Body of pancreas (tissue), 4 donors: ENCODE results near the gene LCN15. TPM values are rescaled to one million over a fixed set of nuclear protein-coding genes. Genes with fewer than 3 reads are reported as not detected.
"Not testable (repeated sequence)": the region's sequence is repeated elsewhere in the genome, so short reads cannot be mapped to it uniquely, and the experiment has no call there.

Source experiments
- ATAC-seq: fragments of 150-250 bp; one replicate; pipeline ENCODE4 v1.9.1; 2016
- DNase-seq, 4 donors: peaks; one replicate each; pipeline ENCODE4 v3.0.0-alpha.2; 2019
- H3K27ac ChIP-seq, 4 donors: fragments of 200-600 bp; sonication (generic); 1 replicate in 3 of 4; 2 replicates in 1 of 4; pipeline versions ENCODE4 v1.5.1 to v1.6.1; 2016 to 2019; ENCODE audit warnings: mild to moderate bottlenecking in 1 of 4, mixed read lengths in 1 of 4, moderate library complexity in 1 of 4
- H3K27me3 ChIP-seq, 2 donors: fragments of 200-600 bp; sonication (generic); one replicate each; pipeline ENCODE4 v1.6.0; 2016; ENCODE audit warnings: mild to moderate bottlenecking in 1 of 2
- H3K36me3 ChIP-seq, 2 donors: fragments of 200-600 bp; sonication (generic); replicated peaks in 1 of 2; 2 replicates each; pipeline ENCODE4 v1.5.1; 2016; ENCODE audit warnings: low read depth in 2 of 2; ENCODE audit not compliant: insufficient read depth in 1 of 2
- H3K4me1 ChIP-seq: fragments of 200-600 bp; sonication (generic); one replicate; pipeline ENCODE4 v1.6.0; 2016
- H3K4me3 ChIP-seq, 2 donors: fragments of 200-600 bp; sonication (generic); 1 replicate in 1 of 2; 2 replicates in 1 of 2; pipeline ENCODE4 v1.5.1; 2016 to 2019
- H3K9me3 ChIP-seq, 3 donors: fragments of 200-600 bp; sonication (generic); 1 replicate in 2 of 3; 2 replicates in 1 of 3; pipeline ENCODE4 v1.5.1; 2016
- POLR2A ChIP-seq, 3 donors: fragments of 450-650 bp; IDR thresholded peaks; one replicate each; pipeline ENCODE4 v1.6.1; 2016; ENCODE audit warnings: antibody characterized with exemption in 3 of 3, mild to moderate bottlenecking in 2 of 3
- WGBS, 2 donors: methylation state at CpG; one replicate each; pipeline ENCODE4 v1.1.5; 2017; 5-methylcytosine and 5-hydroxymethylcytosine counted together
- intact Hi-C: fragments of 100-400 bp; cut with DNase I; formaldehyde crosslinking; loops from one replicate; pipeline ENCODE4 v1.15.1; 2023
- total RNA-seq, 2 donors: library from RNA; depleted of rRNA; stranded (reverse); fragments of >200 nt; gene quantifications; one replicate each; pipeline ENCODE4 v1.1.0, GENCODE V29; 2016
- TF ChIP-seq, protein P1 (sequence below), 7 experiments: fragments of 450-650 bp in 4 of 7; fragments of 200-600 bp in 3 of 7; sonication (generic) in 3 of 7; IDR thresholded peaks; one replicate each; pipeline ENCODE4 v1.5.1; 2016 to 2019; ENCODE audit warnings: antibody characterized with exemption in 7 of 7

The LCN15 gene
- total RNA-seq, 2 donors from 2014 or later: not detected

- Histone ChIP-seq H3K27ac (no peak overlapping the region), H3K4me3 (no peak overlapping the region), H3K4me1 (peaks cover 43% of the 10 kb centered on the region), H3K36me3 (no peaks in the 10 kb centered on the region), H3K9me3 (no peaks in the 10 kb centered on the region), H3K27me3 (no peaks in the 10 kb centered on the region)
- intact Hi-C loops: loop anchor here (5.0 kb wide), 1 partner anchor 251 kb away; no protein-coding TSS in a partner anchor
- WGBS, 2 donors: 41 to 44% methylated on average over 10 of the region's 10 CpGs
- DNase-seq: peak in 1 of 4 donors; percentile 1
- ATAC-seq: no peak
- TF ChIP-seq, protein P1, sequence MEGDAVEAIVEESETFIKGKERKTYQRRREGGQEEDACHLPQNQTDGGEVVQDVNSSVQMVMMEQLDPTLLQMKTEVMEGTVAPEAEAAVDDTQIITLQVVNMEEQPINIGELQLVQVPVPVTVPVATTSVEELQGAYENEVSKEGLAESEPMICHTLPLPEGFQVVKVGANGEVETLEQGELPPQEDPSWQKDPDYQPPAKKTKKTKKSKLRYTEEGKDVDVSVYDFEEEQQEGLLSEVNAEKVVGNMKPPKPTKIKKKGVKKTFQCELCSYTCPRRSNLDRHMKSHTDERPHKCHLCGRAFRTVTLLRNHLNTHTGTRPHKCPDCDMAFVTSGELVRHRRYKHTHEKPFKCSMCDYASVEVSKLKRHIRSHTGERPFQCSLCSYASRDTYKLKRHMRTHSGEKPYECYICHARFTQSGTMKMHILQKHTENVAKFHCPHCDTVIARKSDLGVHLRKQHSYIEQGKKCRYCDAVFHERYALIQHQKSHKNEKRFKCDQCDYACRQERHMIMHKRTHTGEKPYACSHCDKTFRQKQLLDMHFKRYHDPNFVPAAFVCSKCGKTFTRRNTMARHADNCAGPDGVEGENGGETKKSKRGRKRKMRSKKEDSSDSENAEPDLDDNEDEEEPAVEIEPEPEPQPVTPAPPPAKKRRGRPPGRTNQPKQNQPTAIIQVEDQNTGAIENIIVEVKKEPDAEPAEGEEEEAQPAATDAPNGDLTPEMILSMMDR (IDR thresholded peaks at IDR 0.05): no peak
- no peak for TF ChIP-seq POLR2A (IDR thresholded peaks at IDR 0.05)
Measured at GRCh38 chr9:136786451-136786850, 22.1 kb upstream of the LCN15 start.

DNA sequence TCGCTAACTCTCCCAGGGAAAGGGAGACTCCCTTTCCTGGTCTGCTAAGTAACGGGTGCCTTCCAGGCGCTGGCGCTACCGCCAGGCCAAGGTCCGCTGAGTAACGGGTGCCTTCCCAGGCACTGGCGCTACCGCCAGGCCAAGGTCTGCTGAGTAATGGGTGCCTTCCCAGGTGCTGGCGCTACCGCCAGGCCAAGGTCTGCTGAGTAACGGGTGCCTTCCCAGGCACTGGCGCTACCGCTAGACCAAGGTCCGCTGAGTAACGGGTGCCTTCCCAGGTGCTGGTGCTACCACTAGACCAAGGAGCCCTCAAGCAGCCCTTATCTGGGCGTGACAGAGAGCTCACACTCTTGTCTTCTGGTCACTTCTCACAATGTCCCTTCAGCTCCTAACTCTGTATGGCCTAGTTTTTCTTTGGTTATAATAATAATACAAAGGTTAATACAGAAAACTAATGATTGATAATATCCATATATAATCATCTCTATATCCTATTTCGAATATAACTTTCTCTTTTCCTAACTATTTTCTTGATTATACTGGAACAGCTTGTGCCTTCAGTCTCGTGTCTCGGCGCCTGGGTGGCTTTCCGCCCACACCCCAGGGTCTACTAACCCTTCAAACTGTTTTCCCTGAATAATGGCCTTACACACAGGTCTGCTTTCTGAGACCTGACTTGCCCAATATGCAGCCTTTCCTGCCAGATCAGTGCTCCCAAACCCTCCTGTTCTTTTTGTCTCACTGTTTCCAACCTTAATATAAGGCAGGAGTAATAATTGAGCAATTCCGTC is 21.4 kb upstream of the LCN15 start:
- not testable (repeated sequence) for H3K36me3 ChIP-seq, H3K4me3 ChIP-seq, H3K9me3 ChIP-seq, H3K27me3 ChIP-seq, H3K27ac ChIP-seq
- peak; percentile 70 to 79 (median 77) for DNase-seq
- intact Hi-C loops: loop anchor here (5.0 kb wide), 1 partner anchor 252 kb away; no protein-coding TSS in a partner anchor
- TF ChIP-seq, protein P1 (IDR thresholded peaks at IDR 0.05): peak in 1 of 7 experiments; percentile 16
- peaks cover 40% of the 10 kb centered on the region for H3K4me1 ChIP-seq
- WGBS, 2 donors: 46 to 57% methylated on average over 11 to 23 of the region's 23 CpGs
- ATAC-seq: peak; percentile 29

- peak in 1 of 4 donors; percentile 46 for DNase-seq
- Histone ChIP-seq H3K4me1 (peaks cover 35% of the 10 kb centered on the region), H3K9me3 (no peaks in the 10 kb centered on the region), H3K4me3 (no peak overlapping the region), H3K36me3 (no peaks in the 10 kb centered on the region), H3K27me3 (no peaks in the 10 kb centered on the region), H3K27ac (no peak overlapping the region)
- intact Hi-C loops: loop anchor here (5.0 kb wide), 1 partner anchor 252 kb away; no protein-coding TSS in a partner anchor
- ATAC-seq: no peak
- TF ChIP-seq, protein P1 (IDR thresholded peaks at IDR 0.05): no peak
- no peak for TF ChIP-seq POLR2A (IDR thresholded peaks at IDR 0.05)
- 40 to 69% methylated on average over 6 of the region's 6 CpGs for WGBS, 2 donors
Measured at GRCh38 chr9:136784997-136785361, 20.7 kb upstream of the LCN15 start.

DNA sequence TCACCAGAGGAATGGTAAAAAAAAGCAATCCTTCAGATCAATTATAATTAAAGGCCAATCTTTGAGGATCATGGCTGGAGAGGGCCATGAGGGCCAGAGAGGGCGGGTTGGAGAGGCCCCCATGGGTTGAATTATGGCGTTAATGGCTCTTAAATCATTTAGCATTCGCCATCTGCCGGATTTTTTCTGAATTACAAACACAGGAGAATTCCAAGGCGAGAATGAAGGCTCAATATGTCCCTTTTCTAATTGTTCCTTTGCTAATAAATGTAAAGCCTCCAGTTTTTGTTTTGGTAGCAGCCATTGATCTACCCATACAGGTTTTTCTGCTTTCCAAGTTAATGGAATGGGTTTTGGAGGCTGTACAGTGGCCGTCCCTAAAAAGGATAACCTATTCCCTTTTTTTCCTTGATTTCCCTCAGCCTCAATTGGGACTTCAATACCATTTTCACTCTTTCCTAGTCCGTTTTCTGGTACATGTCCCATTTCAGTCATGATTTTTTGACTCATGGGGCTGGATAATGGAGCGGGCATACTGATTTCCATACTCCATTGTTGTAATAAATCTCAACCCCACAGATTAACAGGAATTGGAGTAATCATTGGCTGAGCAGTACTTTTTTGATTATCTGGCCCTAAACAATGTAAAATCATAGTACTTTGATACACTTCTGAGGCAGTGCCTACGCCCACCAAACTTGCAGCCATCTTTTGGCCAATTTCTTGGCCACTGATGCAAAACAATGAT is 20.1 kb upstream of the LCN15 start:
- H3K4me3 ChIP-seq: no peak overlapping the region
- intact Hi-C loops: no loop called here
- DNase-seq (peak in 1 of 4 donors; percentile 39), ATAC-seq (peak; percentile 41)
- no peak overlapping the region for H3K27ac ChIP-seq
- H3K4me1 ChIP-seq: peaks cover 31% of the 10 kb centered on the region
- TF ChIP-seq POLR2A (IDR thresholded peaks at IDR 0.05): no peak
- TF ChIP-seq, protein P1 (IDR thresholded peaks at IDR 0.05): peak; percentile 28 to 56 (median 52)
- H3K36me3 ChIP-seq: no peaks in the 10 kb centered on the region
- 25 to 27% methylated on average over 9 of the region's 9 CpGs for WGBS, 2 donors
- no peaks in the 10 kb centered on the region for H3K9me3 ChIP-seq
- no peaks in the 10 kb centered on the region for H3K27me3 ChIP-seq
